ENCODE measurements around the gene HOOK1.

- no peak for TF ChIP-seq POLR2AphosphoS5 (IDR thresholded peaks at IDR 0.05)
- TF ChIP-seq POLR2A (IDR thresholded peaks at IDR 0.05) = no peak
- TF ChIP-seq, protein P1, sequence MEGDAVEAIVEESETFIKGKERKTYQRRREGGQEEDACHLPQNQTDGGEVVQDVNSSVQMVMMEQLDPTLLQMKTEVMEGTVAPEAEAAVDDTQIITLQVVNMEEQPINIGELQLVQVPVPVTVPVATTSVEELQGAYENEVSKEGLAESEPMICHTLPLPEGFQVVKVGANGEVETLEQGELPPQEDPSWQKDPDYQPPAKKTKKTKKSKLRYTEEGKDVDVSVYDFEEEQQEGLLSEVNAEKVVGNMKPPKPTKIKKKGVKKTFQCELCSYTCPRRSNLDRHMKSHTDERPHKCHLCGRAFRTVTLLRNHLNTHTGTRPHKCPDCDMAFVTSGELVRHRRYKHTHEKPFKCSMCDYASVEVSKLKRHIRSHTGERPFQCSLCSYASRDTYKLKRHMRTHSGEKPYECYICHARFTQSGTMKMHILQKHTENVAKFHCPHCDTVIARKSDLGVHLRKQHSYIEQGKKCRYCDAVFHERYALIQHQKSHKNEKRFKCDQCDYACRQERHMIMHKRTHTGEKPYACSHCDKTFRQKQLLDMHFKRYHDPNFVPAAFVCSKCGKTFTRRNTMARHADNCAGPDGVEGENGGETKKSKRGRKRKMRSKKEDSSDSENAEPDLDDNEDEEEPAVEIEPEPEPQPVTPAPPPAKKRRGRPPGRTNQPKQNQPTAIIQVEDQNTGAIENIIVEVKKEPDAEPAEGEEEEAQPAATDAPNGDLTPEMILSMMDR (IDR thresholded peaks at IDR 0.05) = no peak
These were observed 100.8 kb downstream of the HOOK1 start for GRCh38 chr1:59915516-59915915.
